ENCODE measurements around the gene PIP5K1B.
A peak's percentile ranks its signal among the peaks of the same experiment; 100 is the strongest.
"Not testable (repeated sequence)": the region's sequence is repeated elsewhere in the genome, so short reads cannot be mapped to it uniquely, and the experiment has no call there.

The PIP5K1B gene

GRCh38 chr9:68966496-68966944 is 261.5 kb downstream of the PIP5K1B start:
- DNase-seq, result no peak

- DNase-seq, result no peak
Observed at GRCh38 chr9:68967800-68968199, 262.8 kb downstream of the PIP5K1B start.

- no peak for DNase-seq
Observed at GRCh38 chr9:68969538-68969937, 264.5 kb downstream of the PIP5K1B start.

- no peak for DNase-seq
Observed at GRCh38 chr9:68970151-68970550, 265.1 kb downstream of the PIP5K1B start.

- DNase-seq, result no peak
Observed at GRCh38 chr9:68973619-68974018, 268.6 kb downstream of the PIP5K1B start.

GRCh38 chr9:68974431-68974830 is 269.4 kb downstream of the PIP5K1B start:
- no peak for DNase-seq

GRCh38 chr9:68974901-68975300 is 269.9 kb downstream of the PIP5K1B start:
- DNase-seq, result no peak

- DNase-seq, result no peak
Observed at GRCh38 chr9:68975365-68976043, 270.5 kb downstream of the PIP5K1B start.

- DNase-seq, result no peak
Observed at GRCh38 chr9:68978066-68978465, 273.0 kb downstream of the PIP5K1B start.

GRCh38 chr9:68978501-68978900 is 273.5 kb downstream of the PIP5K1B start:
- DNase-seq, result no peak

- DNase-seq, result no peak
Observed at GRCh38 chr9:68979538-68980314, 274.7 kb downstream of the PIP5K1B start.

- no peak for DNase-seq
Observed at GRCh38 chr9:68980341-68980914, 275.4 kb downstream of the PIP5K1B start.

GRCh38 chr9:68981789-68982188 is 276.7 kb downstream of the PIP5K1B start:
- DNase-seq, result peak; percentile 52

GRCh38 chr9:68983008-68983411 is 278.0 kb downstream of the PIP5K1B start:
- DNase-seq, result no peak

- no peak for DNase-seq
Observed at GRCh38 chr9:68983522-68984424, 278.7 kb downstream of the PIP5K1B start.

GRCh38 chr9:68986949-68987348 is 281.9 kb downstream of the PIP5K1B start:
- not testable (repeated sequence) for DNase-seq

- DNase-seq, result no peak
Observed at GRCh38 chr9:68991457-68991856, 286.4 kb downstream of the PIP5K1B start.

- no peak for DNase-seq
Observed at GRCh38 chr9:68995776-68996175, 290.7 kb downstream of the PIP5K1B start.

GRCh38 chr9:68996462-68996861 is 291.4 kb downstream of the PIP5K1B start:
- DNase-seq, result no peak

GRCh38 chr9:68997666-68998065 is 292.6 kb downstream of the PIP5K1B start:
- DNase-seq, result no peak

GRCh38 chr9:68998385-68998784 is 293.3 kb downstream of the PIP5K1B start:
- DNase-seq, result no peak

- DNase-seq, result no peak
Observed at GRCh38 chr9:68998812-68999211, 293.8 kb downstream of the PIP5K1B start.
